Right ventricle myocardium superior (tissue), 1 donor: ENCODE data around the gene CEND1. TPM values are rescaled to one million over a fixed set of nuclear protein-coding genes. Genes with fewer than 3 reads are reported as not detected.
A peak's percentile ranks its signal among the peaks of the same experiment; 100 is the strongest.
"Not testable (repeated sequence)": the region's sequence is repeated elsewhere in the genome, so short reads cannot be mapped to it uniquely, and the experiment has no call there.

ENCODE experiments used
- ATAC-seq: fragments of 200-7000 bp; cut with Tn5 transposase; one replicate; pipeline ENCODE4 v1.9.1; 2020; ENCODE audit warnings: mild to moderate bottlenecking; ENCODE audit not compliant: poor library complexity
- DNase-seq: peaks from one replicate; pipeline ENCODE4 v3.0.0-alpha.2; 2020
- intact Hi-C: fragments of 100-400 bp; cut with DNase I; formaldehyde crosslinking; loops from one replicate; pipeline ENCODE4 v1.11.2; 2022
- total RNA-seq: library from RNA; stranded (reverse); fragmentation: NEBNext Ultra II Directional; extraction: Animal tissue kit (Norgen Biotek cat#: 25700); gene quantifications from one replicate; pipeline ENCODE4 v1.2.1, GENCODE V29; 2021
- donor health status: DM: no; HTN: yes; CAD: no; lungs with severe emphysema.

Gene CEND1
- total RNA-seq, 1 donor from 2014 or later, result 0.19 TPM

DNA sequence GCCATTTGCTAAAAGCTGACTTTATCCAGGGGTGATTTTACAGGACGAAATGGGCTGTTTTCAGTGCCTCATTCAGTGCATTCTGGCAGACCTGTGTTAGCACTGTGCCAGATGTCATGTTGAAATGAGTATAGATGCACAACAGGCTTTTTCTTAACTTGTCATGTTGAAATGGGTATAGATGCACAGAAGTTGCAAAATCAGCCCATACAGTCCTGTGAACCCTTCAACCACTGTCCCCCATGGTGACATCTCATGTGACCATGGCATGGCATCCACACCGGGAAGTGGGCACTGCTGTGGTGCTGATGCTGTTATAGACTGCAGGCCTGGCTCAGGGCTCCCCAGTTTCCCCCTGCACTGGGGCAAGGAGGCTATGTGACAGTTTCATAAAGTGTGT is 40.2 kb downstream of the CEND1 start:
- ATAC-seq, result no peak

DNA sequence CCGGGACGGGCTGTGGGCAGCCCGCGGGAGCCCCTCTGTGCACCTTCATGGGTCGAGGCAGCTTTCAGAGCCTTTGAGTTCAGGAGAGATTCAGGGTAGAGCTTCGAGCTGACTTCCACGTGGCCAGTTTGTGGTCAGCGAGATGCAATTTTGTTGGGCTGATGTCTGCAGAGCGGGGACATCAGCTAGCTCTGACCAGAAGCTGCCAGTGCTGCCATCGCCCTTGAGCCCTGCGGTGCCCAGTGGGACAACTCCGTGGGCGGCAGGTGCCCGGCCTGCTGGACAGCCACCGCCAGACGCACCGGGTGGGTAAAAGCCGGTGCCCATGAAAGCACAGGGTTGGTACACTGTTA is 41.9 kb downstream of the CEND1 start:
- peak; percentile 3 for ATAC-seq
- no peak for DNase-seq
- intact Hi-C loops, result no loop called here

More for the DNA sequence above, 40.2 kb downstream of the CEND1 start:
- intact Hi-C loops, result no loop called here
- DNase-seq, result no peak

GRCh38 chr11:747158-748006 is 42.5 kb downstream of the CEND1 start, which contains the start of gene TALDO1:
TALDO1 (plus strand) TSS chr11:747464; CDS start chr11:747482, 18 bp downstream.
- DNase-seq (peak; percentile 96), ATAC-seq (peak; percentile 99)
- intact Hi-C loops, result no loop called here

DNA sequence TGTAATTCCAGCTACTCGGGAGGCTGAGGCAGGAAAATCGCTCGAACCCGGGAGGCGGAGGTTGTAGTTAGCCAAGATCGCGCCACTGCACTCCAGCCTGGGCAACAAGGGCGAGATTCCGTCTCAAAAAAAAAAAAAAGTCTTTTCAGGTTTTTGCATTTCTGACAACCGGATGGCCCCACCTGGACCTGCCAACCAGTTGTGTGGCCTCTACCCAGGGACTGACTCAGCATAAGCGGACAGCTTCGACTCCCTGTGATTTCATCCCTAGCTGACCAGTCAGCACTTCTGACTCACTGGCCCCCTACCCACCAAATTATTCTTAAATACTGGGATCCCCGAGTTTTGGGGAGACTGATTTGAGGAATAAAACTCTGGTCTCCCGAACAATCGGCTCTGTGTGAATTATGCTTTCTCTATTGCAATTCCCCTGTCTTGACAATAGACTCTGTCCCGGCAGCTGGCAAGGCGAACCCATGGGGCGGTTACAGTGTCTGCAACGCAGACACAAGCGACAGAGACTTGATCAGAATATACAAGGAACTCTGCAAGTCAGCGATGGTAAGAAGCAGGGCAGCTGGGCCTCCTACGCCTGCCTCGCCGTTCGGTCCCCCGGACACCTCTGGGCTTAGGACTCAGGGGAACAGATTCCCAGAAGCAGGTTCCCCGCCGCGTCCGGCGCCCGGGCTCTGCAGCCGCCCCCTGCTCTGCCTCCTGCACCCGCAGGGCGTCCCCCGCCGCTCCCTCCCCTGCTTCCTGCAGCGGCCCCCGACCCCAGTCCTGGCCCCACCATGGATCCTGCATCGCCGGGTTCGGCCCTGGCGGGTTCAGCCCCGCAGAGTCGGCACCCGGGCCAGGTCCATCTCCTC is 43.4 kb downstream of the CEND1 start:
- intact Hi-C loops, result no loop called here
- DNase-seq (no peak), ATAC-seq (peak; percentile 45)

GRCh38 chr11:745428-745827 is 44.5 kb downstream of the CEND1 start:
- ATAC-seq (no peak), DNase-seq (no peak)
- intact Hi-C loops, result no loop called here

DNA sequence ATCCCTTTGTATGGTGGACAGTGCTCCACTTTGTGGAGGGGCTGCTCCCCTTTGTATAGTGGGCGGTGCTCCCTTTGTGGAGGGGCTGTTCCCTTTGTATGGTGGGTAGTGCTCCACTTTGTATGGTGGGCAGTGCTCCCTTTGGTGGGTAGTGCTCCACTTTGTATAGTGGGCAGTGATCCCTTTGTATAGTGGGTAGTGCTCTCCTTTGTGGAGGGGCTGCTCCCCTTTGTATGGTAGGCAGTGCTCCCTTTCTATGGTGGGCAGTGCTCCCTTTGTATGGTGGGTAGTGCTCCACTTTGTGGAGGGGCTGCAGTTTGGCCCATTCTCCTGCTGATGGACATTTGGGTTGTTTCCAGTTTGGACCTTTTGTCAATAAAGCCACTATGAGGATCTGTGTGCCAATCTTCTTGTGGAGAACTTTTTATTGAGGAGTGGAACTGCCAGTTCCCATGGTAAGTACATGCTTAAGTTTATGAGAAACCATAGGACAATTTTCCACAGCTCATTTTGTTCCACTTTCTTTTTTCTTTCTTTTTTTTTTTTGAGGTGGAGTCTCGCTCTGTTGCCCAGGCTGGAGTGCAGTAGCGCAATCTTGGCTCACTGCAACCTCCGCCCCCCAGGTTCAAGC is 47.2 kb downstream of the CEND1 start:
- ATAC-seq, result no peak
- no peak for DNase-seq
- intact Hi-C loops, result no loop called here

GRCh38 chr11:742156-742546 is 47.7 kb downstream of the CEND1 start:
- intact Hi-C loops, result no loop called here
- DNase-seq, result no peak
- no peak for ATAC-seq

DNA sequence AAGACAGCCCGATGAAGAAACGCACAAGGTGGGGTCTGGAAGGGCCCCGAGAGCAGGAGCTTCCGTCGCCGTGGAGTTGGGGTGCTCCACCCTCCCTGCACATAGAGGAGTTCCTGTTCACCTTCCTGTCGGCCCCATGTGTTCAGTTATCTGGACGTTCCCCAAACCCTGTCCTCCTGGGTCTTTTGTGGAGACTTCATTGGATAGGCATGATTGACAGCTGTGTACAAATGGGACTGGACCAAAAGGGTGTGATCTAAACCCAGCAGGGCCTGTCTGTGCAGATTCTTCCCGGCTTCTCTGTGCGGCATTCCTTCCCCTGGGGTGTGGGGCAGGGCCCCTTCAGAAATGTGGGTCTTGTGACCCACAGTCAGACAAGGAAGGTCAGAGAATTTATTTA is 52.0 kb downstream of the CEND1 start:
- ATAC-seq, intact Hi-C loops, DNase-seq: not testable (repeated sequence)

DNA sequence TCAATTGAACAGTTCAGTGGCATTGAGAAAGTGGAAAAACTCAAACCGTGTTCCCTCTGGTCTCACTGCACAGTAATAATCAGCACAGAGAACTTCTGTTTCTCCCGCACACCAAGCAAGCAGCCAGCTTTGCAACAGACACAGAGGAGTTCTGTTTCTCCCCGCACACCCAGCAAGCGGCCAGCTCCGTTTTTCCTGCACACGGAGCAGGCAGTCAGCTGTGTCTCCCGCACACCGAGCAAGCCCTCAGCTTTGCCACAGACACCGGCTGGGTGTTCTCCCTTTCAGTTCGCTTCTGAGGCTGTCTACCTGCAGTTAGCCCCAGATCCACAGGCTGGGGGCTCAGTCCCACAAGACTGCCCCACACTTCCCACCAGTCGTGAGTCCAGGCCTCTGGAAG is 52.5 kb downstream of the CEND1 start:
- intact Hi-C loops, result no loop called here
- ATAC-seq (no peak), DNase-seq (no peak)

Other genes starting within 250 kb of the CEND1 start
- 0.22 TPM for gene LMNTD2, start 229.4 kb downstream of the CEND1 start, total RNA-seq
- 4.4 TPM for gene RASSF7, start 229.1 kb downstream of the CEND1 start, total RNA-seq
- gene PHRF1, start 213.6 kb downstream of the CEND1 start, total RNA-seq, result 16.5 TPM
- 7.5 TPM for gene IRF7, start 174.1 kb downstream of the CEND1 start, total RNA-seq
- gene CDHR5, start 165.1 kb downstream of the CEND1 start, total RNA-seq, result not detected
- not detected for gene SCT, start 162.9 kb downstream of the CEND1 start, total RNA-seq
- gene DRD4, start 152.8 kb downstream of the CEND1 start, total RNA-seq, result not detected
- gene DEAF1, start 94.9 kb downstream of the CEND1 start, total RNA-seq, result 22.1 TPM
- gene TMEM80, start 94.3 kb downstream of the CEND1 start, total RNA-seq, result 9.1 TPM
- gene EPS8L2, start 83.9 kb downstream of the CEND1 start, total RNA-seq, result 3.2 TPM
- 90.1 TPM for gene TALDO1, start 42.6 kb downstream of the CEND1 start, total RNA-seq
- 17.4 TPM for gene GATD1, start 12.6 kb downstream of the CEND1 start, total RNA-seq
- gene SLC25A22, start 8.2 kb upstream of the CEND1 start, total RNA-seq, result 3.4 TPM
- 7.3 TPM for gene PIDD1, start 15.1 kb upstream of the CEND1 start, total RNA-seq
- gene RPLP2, start 19.9 kb upstream of the CEND1 start, total RNA-seq, result 982 TPM
- gene PNPLA2, start 28.8 kb upstream of the CEND1 start, total RNA-seq, result 346 TPM
- gene CRACR2B, start 37.8 kb upstream of the CEND1 start, total RNA-seq, result 18.9 TPM
- gene CD151, start 42.9 kb upstream of the CEND1 start, total RNA-seq, result 405 TPM
- 267 TPM for gene POLR2L, start 52.4 kb upstream of the CEND1 start, total RNA-seq
- 40.5 TPM for gene TSPAN4, start 52.8 kb upstream of the CEND1 start, total RNA-seq
- gene CHID1, start 120.7 kb upstream of the CEND1 start, total RNA-seq, result 48.3 TPM
- gene AP2A2, start 135.8 kb upstream of the CEND1 start, total RNA-seq, result 53.5 TPM
- not detected for gene MUC6, start 246.6 kb upstream of the CEND1 start, total RNA-seq